HEK293T (cell line): ENCODE data around the gene DNAH10.

Experiments
- BHLHE40 ChIP-seq: fragments of 450-650 bp; IDR thresholded peaks from 2 replicates; pipeline ENCODE4 v1.6.1; 2016; ENCODE audit warnings: mild to moderate bottlenecking, moderate library complexity, borderline replicate concordance
- FOXA1 ChIP-seq: fragments of 450-650 bp; IDR thresholded peaks from 2 replicates; pipeline ENCODE4 v1.6.1; 2016; ENCODE audit warnings: mild to moderate bottlenecking
- HDGF ChIP-seq: fragments of 450-650 bp; IDR thresholded peaks from 2 replicates; pipeline ENCODE4 v1.6.1; 2017; ENCODE audit warnings: antibody characterized with exemption, borderline replicate concordance
- LEF1 ChIP-seq: fragments of 450-650 bp; IDR thresholded peaks from 2 replicates; pipeline ENCODE4 v1.6.1; 2017; ENCODE audit warnings: mild to moderate bottlenecking, borderline replicate concordance
- NFRKB ChIP-seq: fragments of 450-650 bp; IDR thresholded peaks from 2 replicates; pipeline ENCODE4 v1.6.1; 2016; ENCODE audit warnings: mild to moderate bottlenecking, moderate library complexity
- SP1 ChIP-seq: fragments of 450-650 bp; IDR thresholded peaks from 2 replicates; pipeline ENCODE4 v1.6.1; 2017
- SUZ12 ChIP-seq: fragments of 450-650 bp; IDR thresholded peaks from 2 replicates; pipeline ENCODE4 v1.6.1; 2016; ENCODE audit warnings: mild to moderate bottlenecking

DNA sequence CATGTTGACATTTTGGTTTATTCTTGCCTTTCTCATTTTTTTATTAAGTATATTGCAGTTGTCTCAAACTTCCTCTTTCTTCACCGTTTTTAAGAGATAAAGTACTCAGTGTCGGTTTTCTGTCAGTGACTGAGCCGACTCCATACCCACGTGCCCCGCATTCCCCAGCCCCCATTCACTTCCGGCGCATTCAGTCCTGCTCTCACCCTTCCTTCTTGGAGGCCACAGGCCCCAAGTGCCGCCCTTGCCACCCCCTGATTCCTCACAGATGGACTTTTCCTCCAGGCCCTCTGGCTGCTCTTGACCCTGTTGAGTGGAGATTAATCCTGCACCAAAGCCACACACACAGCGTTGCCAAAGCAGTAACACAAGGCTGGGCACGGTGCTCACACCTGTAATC lies 19.1 kb upstream of the DNAH10 start:
- TF ChIP-seq NFRKB (no peak), HDGF (no peak), BHLHE40 (no peak), FOXA1 (no peak), LEF1 (no peak), SP1 (no peak), SUZ12 (no peak)
